ENCODE results near the gene RHBDD1. TPM values are rescaled to one million over a fixed set of nuclear protein-coding genes. Genes with fewer than 3 reads are reported as not detected.

RHBDD1 gene
- total and polyA plus RNA-seq, 8 donors, result 1.8 to 31.6 (median 6.0) TPM

- peaks cover 0 to 8% (median 0%) of the 10 kb centered on the region in 4 donors for H3K36me3 ChIP-seq
- 82 to 91% (median 86%) methylated on average over 48 to 50 of the region's 50 CpGs for WGBS, 5 donors
- peaks cover 55 to 87% (median 77%) of the 10 kb centered on the region in 4 donors for H3K4me1 ChIP-seq
- no peaks in the 10 kb centered on the region for H3K9me3 ChIP-seq
- intact Hi-C loops (cut with DNase I; ENCODE audit: low total_unique reads), result loop anchor here (10.0 kb wide), 1 partner anchor 583 kb away; no protein-coding TSS in a partner anchor
- peak overlapping the region; percentile 62 to 94 (median 82) for H3K4me3 ChIP-seq
- TF ChIP-seq EP300 (IDR thresholded peaks at IDR 0.05) (no peak), POLR2AphosphoS5 (IDR thresholded peaks at IDR 0.05) (no peak), CTCF (IDR thresholded peaks at IDR 0.05) (no peak), POLR2A (IDR thresholded peaks at IDR 0.05) (no peak)
- peak overlapping the region; percentile 93 to 96 (median 96) for H3K27ac ChIP-seq
- peaks cover 0 to 36% (median 0%) of the 10 kb centered on the region in 3 donors for H3K27me3 ChIP-seq
- DNase-seq, result peak; percentile 28
These were observed 38.4 kb upstream of the RHBDD1 start for GRCh38 chr2:226797289-226797988.

GRCh38 chr2:226797989-226798421 is 37.8 kb upstream of the RHBDD1 start:
- H3K27ac ChIP-seq, result peak overlapping the region; percentile 93 to 96 (median 96)

GRCh38 chr2:226798422-226799210 is 37.2 kb upstream of the RHBDD1 start:
- Histone ChIP-seq H3K4me1 (peaks cover 55 to 76% (median 71%) of the 10 kb centered on the region in 4 donors), H3K36me3 (peaks cover 0 to 8% (median 0%) of the 10 kb centered on the region in 4 donors), H3K27ac (peak overlapping the region; percentile 93 to 96 (median 96)), H3K27me3 (peaks cover 0 to 36% (median 0%) of the 10 kb centered on the region in 3 donors), H3K9me3 (no peaks in the 10 kb centered on the region), H3K4me3 (peak overlapping the region; percentile 62 to 94 (median 82))
- TF ChIP-seq POLR2A (IDR thresholded peaks at IDR 0.05) (no peak), CTCF (IDR thresholded peaks at IDR 0.05) (no peak), EP300 (IDR thresholded peaks at IDR 0.05) (no peak), POLR2AphosphoS5 (IDR thresholded peaks at IDR 0.05) (no peak)
- DNase-seq, result peak; percentile 46 to 84
- intact Hi-C loops (cut with DNase I; ENCODE audit: low total_unique reads), result loop anchor here (10.0 kb wide), 1 partner anchor 584 kb away; no protein-coding TSS in a partner anchor
- WGBS, 5 donors, result 1 to 2% (median 1%) methylated on average over 47 to 80 of the region's 80 CpGs

More at GRCh38 chr2:226797989-226798421, 37.8 kb upstream of the RHBDD1 start:
- Histone ChIP-seq H3K36me3 (peaks cover 0 to 8% (median 0%) of the 10 kb centered on the region in 4 donors), H3K4me3 (peak overlapping the region; percentile 62 to 94 (median 82)), H3K27me3 (peaks cover 0 to 36% (median 0%) of the 10 kb centered on the region in 3 donors), H3K9me3 (no peaks in the 10 kb centered on the region), H3K4me1 (peaks cover 55 to 82% (median 74%) of the 10 kb centered on the region in 4 donors)
- DNase-seq, result peak in 1 of 2 donors; percentile 27
- TF ChIP-seq CTCF (IDR thresholded peaks at IDR 0.05) (no peak), POLR2AphosphoS5 (IDR thresholded peaks at IDR 0.05) (no peak), EP300 (IDR thresholded peaks at IDR 0.05) (no peak), POLR2A (IDR thresholded peaks at IDR 0.05) (no peak)
- intact Hi-C loops (cut with DNase I; ENCODE audit: low total_unique reads), result loop anchor here (10.0 kb wide), 1 partner anchor 583 kb away; no protein-coding TSS in a partner anchor
- WGBS, 5 donors, result 35 to 58% (median 48%) methylated on average over 12 to 23 of the region's 23 CpGs

Data from stomach (tissue), 9 donors.